Glomerular visceral epithelial cell (primary cell): Measurements from ENCODE around the gene BMX.

Source experiments
- DNase-seq: peaks from one replicate; pipeline ENCODE4 v3.0.0-alpha.2; 2016; ENCODE audit errors: extremely low spot score

The BMX gene

DNA sequence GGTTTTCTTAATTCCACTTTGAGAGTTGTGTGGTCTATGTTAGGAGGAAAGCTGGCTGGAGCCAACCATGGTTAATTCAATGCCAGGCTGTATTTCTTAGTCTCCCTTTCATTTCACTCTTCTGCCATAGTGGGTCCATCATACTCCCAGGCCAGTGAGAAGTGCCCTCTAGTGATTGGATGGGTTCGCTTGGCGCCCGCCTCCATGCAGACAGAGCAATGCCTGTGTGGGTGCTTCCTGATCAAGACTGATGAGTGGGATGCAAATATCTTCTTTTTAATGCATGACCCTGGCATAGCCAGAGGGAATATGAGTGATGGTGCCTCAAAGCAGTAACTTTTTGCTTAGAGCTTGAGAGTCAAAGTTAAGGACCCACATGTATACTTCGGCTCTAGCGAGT is 6.4 kb downstream of the BMX start:
- no peak for DNase-seq

DNA sequence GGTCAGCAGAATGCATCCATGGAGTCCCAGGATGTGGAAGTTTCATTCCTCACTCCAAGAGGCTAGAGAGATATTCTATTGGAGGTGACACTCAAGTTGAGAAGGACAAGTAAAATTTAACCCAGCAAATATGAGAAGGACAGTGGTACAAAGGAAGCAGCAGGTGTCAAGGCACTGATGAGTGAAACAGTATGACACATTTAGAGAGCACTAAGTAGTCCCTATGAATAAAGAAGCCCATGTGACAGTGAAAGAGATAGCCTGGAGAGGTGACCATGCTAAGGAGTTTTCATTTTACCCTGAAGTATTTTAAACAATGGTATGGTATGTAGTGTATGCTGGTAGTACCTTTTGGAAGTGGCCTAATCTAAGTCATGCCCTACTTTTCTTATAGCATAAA is 9.2 kb downstream of the BMX start:
- DNase-seq = no peak

DNA sequence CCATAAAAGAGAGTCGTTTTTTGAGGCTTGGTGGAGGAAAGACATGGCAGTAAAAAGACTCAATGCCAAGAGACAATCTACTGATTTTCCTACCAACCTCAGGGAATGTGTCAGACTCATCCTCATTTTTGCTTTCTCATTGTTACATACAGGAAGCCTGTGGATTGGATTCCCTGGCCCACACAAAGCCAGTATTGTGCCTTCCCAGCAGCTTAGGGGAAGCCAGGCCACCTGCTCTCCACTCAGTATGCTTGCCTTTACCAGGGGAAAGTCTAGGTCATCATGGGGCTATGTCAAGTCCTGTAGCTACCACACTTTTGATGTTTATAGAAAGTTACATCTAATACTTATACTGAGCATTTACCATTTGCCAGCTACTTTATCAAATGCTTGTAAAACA is 11.0 kb downstream of the BMX start:
- no peak for DNase-seq

DNA sequence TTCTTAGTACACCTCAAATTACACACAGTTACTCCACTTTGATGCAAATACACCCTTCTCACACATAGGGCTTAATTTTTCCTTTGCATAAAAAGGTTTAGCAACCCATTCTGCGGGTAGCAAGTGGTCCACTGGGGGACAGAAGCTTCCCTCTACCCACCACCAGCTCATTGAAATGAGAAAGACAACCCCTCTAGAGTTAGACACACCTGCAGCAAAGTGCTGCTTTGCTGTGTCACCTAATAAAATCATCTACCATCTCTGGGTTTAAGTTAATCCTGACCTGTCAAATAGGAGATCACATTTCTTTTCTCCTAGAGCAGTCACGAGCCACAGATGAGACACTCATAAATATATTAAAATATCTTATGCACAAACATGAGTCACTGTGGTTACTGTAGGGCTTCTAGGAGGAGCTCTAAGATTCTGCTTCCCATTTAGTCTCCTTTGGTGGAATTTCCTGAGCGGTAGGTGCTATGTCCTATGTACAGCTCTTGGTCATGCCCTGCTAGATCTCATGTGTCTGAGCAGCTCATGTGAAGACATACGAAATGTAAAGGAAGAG is 11.9 kb downstream of the BMX start:
- DNase-seq = peak; percentile 0

DNA sequence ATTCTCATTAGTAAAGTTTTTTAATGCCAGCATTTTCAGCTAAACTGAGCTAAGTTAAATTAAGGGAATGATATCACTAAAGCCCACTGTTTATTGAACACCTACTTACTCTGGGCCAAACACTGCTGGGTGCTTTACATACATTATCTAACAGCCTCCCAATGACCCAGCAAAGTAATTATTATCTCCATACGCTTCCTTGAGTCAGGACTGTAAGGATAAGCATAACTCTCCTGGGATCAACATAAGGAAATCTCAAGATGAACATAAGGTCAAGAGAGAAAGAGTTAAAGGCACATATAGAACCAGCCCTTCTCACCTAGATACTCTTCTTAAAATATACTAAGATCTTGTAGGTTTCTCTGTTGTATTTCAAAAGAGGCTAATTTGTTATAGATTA is 13.7 kb downstream of the BMX start:
- no peak for DNase-seq

DNA sequence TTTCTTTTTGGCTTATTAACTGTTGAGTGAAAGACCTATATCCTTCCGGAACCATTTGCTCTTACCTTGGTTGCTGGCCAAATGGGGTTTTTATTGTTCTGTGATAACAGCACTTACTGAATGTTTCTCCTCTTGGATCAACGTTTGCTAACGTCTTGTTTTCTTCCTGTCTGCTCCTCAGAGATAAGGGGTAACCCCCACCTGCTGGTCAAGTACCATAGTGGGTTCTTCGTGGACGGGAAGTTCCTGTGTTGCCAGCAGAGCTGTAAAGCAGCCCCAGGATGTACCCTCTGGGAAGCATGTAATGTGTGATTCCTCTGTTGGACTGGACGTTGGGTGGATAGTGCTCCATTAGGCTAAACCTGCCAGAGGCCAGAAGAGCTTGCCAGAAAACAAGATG is 15.3 kb downstream of the BMX start:
- no peak for DNase-seq

DNA sequence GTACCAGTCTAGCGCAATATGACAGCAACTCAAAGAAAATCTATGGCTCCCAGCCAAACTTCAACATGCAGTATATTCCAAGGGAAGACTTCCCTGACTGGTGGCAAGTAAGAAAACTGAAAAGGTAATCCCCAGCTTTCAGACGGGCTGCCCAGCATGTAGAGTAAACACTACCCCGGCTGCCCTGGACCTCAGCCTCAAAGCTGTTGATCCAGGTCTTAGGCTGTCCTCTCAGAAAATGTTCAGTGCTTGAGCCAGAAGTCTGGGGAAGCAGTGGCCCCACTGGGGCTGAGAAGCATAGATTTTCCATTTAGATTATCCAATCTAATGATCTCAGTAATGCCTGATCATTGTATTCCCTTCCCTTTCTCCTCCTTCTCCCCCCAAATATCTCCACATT is 21.9 kb downstream of the BMX start:
- DNase-seq = no peak

DNA sequence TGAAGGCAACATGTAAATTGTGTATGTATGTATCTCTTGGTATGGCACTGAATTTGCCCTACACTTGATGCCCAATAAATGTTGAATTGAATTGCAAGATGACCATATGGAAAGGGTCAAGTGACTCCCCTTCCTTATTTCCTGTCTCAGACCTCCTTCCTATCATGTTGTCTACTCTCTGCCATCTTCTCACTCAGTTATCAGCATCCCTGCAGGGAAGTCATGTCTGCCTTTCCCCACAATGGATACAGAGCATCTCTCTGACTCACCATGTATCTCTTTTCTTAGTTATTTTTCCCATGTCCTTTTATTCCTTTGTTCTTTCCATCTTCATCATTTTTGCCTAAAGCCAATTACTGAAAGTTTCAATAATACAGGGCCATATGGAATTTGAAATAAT is 22.5 kb downstream of the BMX start:
- no peak for DNase-seq

DNA sequence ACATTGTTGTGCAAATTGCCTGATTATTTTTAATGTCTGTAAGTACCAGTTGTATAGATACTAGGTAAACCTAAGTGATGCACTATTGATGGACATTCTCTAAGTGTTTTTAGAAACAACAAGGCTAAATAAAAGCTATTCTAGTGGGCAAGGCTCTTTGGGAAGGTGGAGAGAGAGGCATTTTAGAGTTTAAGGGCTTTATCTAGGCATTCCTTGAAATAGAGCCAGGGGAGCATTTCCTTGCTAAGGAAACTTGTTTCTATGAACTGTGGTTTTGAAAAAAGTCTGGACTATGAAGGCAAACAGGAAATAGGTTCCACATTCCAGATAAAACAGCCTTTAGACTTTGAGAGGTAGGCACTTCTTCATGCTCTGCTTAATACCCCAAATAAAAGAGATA is 23.8 kb downstream of the BMX start:
- DNase-seq = no peak

DNA sequence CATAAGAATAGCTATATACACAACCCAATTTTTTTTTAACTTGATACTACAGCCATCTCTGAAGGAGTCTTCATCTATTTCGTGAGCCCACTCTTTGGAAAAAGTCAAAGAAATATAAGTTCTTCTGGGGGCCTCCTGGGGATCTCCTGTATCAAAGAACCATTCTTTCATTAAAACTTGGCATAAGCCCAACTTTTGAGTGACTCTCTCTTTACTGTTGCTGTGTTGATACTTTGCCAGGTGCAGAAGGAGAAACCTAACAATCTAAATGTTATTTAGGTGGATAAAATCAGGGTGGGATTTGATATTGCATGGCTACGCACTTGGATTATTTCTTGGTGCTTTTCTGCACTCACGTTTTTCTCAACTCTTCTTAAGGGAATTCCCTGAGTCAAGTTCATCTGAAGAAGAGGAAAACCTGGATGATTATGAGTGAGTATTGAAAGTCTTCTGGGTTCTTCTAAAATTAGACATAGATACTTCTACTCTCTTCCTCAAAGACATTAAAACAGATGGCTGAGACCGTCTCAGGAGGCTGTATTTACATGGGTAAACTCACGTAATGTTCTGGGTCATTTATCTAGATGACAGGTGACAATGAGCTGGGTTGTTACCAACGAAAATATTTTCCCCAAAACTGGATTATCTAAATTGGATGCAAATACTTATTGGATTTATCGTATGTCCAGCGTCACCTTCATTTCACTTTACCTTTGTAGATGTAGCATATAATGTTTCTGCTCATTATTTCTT is 25.2 kb downstream of the BMX start:
- DNase-seq = no peak

DNA sequence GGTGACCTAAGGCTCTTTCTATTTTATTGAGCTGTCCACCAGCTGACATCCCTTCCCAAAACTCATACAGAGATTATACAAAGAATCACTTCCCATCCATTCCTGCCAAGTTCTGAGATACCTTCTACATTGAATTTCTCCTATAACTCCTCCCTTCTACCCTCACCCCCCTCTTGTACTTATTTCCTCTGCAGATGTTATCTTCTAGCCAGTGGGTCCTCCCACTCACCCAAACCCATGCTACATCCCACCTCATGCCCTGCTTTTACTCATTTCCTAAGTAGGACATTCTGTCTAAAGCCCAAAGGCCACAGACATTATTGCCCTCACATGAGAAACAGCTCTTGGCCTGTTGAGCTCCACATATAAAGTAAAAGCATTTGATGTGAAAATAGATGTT is 28.6 kb downstream of the BMX start:
- no peak for DNase-seq

DNA sequence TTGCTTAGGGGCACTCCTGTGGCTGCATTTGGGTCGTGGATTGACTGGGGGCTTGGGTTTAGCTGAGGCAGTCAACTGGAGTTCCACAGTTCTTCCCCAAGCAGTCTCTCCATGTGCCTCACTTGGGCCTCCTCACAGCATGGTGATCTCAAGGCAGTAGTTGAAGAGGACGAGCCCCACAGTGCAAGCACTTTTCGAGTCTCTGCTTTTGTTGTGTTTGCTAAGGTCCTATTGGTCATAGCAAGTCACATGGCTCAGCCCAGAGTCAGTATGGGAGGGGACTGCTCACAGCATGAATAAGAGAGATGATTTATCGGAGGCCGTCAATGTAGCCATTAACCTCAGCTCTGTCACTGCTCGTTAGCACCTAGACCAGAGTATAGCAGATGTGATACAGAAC is 29.7 kb downstream of the BMX start:
- no peak for DNase-seq

DNA sequence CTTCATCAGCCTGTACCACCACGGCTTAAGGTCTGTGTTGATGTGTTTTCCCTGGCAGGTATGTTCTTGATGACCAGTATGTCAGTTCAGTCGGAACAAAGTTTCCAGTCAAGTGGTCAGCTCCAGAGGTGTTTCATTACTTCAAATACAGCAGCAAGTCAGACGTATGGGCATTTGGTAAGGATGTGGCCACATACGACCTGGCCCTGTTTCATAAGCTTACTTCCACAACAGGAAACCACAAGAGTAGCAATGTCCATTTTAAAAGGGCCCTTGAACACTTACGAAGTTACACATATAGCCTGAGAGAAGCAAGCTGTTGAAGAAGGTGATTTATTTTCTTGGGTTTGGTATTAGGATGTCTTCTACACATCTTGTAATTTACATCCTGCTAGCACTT is 46.1 kb downstream of the BMX start:
- DNase-seq = no peak

DNA sequence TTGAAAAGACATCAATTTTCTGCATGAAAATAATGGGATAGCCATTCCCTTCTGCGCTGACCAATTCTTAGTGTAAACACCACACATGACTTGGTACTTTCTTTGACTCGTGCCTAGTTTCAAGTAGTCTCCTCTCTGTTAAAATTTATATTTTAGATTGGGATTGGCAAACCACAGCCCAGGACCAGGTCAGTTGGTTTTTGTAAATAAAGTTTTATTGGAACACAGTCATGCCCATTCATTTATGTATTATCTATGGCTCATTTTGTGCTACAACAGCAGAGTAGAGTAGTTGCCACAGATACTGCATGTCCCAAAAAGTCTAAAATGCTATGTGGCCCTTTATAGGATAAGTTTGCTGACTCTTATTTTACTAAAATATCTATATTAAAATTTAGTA is 46.7 kb downstream of the BMX start:
- DNase-seq = no peak

DNA sequence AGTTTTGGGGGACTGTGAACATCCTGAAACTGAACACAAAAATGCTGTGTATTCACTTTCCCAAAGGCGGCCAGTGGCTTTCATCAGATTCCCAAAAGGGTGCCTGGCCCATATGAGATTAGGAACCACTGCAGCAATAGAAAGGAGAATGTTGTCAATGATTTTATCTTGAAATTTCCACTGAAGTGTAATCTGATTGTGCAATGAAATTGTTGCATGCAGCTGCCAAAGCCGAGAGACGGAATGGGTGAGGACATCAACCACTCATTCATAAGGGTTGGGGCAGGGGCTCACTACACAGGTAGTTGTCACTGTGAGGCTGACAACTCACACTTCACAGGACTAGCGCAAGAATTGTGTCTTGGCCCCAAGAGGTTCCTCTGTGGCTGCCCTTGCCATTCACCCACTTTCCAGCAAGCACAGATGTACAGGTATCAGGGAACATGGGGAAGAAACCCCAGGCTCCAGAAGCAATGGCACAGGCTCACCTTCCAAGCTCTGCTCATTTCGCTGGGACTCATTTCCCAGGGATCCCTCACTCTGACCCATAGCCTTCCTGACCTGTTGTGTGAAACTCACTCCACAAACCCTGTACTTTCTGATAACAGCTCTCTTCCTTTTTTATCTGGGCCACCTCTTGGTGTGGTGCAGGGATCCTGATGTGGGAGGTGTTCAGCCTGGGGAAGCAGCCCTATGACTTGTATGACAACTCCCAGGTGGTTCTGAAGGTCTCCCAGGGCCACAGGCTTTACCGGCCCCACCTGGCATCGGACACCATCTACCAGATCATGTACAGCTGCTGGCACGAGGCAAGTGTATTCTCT is 48.8 kb downstream of the BMX start:
- DNase-seq = no peak

DNA sequence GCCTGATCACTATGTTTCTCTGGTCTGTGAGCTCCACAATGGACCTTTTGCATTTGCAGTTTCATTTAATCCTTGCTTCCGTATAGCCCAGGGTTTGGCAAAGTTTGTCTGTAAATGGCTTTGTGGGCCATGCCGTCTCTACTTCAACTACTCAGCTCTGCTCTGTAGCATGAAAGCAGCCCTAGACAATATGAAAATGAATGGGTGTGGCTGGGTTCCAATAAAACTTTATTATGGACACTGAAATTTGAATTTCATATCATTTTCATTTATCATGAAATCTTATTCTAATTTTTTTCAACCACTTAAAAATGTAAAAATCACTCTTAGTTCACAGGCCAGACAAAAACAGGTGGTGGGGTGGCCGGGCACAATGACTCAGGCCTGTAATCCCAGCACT is 58.6 kb downstream of the BMX start:
- no peak for DNase-seq

DNA sequence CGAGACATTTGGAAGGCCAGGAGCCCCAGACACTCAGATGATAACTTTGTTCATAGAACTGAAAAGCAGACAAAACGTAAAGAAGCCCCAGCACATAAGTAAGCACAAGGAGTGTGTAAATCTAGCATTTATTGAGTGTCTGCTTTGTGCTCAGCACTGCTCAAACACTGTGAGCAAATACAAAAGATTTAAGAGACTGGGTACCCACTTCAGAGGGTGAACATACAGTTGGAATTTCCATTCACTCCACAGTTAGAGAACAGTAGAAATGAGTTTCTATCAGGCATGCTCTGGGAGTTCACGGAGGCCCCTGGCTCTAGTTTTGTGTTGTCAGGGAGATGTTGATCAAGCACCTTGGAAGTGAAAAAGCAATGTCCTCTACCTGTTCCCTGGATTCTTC is 60.3 kb downstream of the BMX start:
- no peak for DNase-seq

DNA sequence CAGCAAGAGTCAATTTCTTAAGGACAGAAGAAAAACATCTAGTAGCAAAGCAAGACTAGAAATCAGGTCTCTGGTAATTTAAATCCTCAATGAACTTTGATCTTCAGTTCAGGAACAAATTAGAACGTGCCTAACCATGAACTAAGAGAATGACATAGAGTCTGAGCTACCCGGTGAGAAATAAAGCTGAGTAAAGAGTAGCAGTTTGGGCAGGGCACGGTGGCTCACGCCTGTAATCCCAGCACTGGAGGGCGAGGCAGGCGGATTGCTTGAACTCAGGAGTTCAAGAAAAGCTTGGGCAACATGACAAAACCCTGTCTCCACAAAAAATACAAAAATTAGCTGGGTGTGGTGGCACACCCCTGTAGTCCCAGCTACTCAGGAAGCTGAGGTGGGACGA is 62.4 kb downstream of the BMX start:
- no peak for DNase-seq

DNA sequence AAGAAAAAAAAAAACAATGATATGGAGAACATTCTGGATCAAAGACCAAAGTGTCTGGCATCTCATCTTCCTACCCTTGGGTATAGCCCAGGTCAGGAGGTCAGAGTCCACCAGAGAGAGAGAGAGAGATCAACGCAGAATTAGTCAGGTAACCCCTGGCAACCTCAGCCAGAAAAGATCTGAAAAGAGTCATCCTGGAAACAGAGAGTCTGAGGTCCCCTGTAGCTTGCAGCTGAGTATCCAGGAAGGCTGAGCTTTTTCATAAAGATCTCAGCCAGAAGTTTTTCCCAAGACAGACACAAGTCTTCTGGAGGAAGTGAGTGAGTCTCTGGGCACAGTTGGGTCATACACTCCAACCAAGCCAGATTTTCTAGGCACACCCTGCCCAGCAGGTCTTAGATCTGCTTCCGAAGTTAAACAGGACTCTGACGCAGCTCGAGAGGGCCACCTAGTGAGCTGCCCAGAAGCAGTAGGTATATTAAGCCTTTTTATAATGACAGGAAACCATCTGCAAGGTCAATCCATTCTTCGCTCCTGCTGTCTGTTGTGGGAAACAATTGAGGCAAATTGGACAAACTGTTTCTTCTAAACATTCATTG is 64.5 kb downstream of the BMX start:
- DNase-seq = peak; percentile 36

DNA sequence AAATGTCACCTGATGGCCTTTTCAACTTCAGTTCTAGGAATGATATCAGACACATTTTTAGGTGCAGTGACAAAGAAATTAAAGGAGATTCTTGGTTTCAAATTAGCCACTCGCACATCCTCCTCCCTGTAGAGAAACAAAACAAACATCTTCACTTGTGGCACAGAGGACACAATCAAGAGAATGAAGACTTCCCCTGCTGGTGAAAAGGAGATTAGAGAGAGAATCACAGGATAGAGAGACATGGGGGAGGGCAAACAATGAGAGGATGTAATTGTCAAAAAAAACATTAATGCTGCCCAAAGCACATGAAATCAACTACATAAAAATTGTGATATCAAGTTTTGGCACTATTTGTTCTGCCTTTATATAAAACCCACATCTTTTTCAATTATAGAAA is 65.6 kb downstream of the BMX start:
- no peak for DNase-seq

DNA sequence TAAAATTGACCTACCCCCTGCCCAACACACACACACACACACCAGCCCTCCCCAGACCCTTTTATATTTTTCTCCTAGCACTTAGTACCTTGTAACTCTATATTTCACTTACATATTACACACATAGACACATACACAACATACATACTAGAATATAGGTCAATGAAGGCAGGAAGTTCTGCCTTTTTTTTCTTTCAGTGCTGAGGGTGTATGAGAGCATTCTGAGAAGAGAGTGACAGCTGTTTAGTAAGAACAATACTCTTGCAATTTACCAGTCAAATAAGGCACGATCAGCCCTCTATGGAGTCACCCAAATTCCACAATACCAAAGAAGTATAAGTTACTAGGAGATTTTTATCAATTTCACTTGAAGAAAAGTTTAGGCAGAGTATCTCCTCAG is 66.7 kb downstream of the BMX start:
- no peak for DNase-seq

DNA sequence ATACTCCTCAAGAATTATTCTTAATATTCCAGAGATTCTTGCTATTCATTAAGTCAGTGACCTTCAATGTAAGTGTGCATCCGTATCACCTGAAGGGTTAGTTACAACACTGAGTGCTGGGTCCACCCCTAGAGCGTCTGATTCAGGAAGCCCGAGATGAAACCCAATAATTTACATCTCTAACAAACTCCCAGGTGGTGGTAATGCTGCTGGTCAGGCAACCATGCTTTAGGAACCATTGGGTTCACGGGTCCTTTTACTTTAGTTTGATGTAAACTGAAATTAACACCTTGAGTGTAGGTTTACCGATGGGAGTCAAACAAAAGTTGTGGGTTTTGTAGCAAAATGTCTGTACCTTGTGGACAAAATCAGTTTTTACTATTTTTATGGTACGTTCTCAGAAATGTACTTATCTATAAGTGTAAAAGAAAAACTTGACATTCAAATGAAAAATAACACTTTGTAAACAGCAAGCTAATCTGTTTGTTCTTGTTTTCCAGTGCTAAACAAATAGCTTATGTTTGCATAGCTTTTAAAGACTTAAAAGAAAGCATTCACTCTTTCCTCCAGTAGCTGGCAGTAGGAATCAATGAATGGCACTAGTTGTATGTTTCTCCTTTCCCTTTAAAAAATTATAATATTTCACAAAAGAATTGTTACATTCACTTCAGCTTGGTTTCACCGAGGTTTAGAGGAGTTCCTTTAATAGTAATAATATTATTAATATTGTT is 67.4 kb downstream of the BMX start:
- no peak for DNase-seq
